ENCODE results near the gene NT5DC3.

NT5DC3 gene

DNA sequence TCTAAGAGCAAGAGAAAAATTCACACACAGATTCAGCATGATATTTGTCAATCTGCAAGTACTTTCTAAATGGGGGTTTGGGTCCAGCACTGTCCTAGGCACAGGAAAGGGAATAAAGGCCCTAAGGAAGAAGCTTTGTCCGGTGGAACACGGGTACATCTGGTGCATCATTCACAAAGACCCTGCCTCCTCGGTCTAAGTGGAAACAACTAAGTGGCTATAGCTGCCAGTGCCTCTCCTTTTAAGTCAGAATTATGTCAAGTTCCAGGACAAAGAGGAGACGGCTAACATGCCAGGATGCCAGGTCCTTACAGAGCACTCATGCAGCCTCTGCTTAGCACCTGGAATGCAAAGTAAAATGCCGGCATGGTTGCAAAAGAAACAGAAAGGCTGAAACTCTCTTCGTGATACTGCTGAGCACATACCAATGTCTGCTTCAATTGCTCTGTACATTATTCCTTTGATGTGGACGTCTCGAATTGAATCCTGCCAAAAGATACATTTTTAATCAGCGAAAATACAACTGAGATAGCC is 47.5 kb downstream of the NT5DC3 start:
- no peaks in the 10 kb centered on the region for H3K4me1 Mint-ChIP-seq
- no peaks in the 10 kb centered on the region for H3K27me3 Mint-ChIP-seq
- DNase-seq (ENCODE audit: low spot score in 2 of 2) = no peak
- no peak overlapping the region for H3K4me3 Mint-ChIP-seq
- no peak overlapping the region for H3K27ac Mint-ChIP-seq (ENCODE audit: low read depth)
- ATAC-seq (replicated peaks; ENCODE audit: extremely low read depth, poor library complexity, severe bottlenecking) = no peak
- no peaks in the 10 kb centered on the region for H3K9me3 Mint-ChIP-seq
- peaks cover 2% of the 10 kb centered on the region for H3K36me3 Mint-ChIP-seq (ENCODE audit: insufficient read depth)

DNA sequence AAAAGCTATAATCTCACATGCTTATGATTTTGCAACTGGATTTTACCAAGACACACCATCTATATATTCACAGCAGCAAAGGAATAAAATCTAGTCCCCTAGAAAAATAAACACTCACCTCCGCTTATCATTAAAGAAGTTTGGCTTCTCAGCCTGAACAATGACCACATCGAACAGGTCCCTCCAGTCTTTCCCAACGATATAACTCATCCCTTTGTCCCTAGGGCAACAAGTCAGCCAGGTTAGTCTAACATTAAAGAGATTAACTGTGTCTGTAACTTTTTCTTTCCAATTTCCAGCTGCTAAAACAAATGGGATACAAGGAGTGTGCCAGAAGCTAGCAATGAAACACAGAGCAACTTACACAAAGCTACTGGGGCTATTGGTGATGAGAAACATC is 48.0 kb downstream of the NT5DC3 start:
- H3K4me1 Mint-ChIP-seq = no peaks in the 10 kb centered on the region
- H3K27ac Mint-ChIP-seq (ENCODE audit: low read depth) = no peak overlapping the region
- no peak overlapping the region for H3K4me3 Mint-ChIP-seq
- ATAC-seq (replicated peaks; ENCODE audit: extremely low read depth, poor library complexity, severe bottlenecking) (no peak), DNase-seq (ENCODE audit: low spot score in 2 of 2) (no peak)
- H3K36me3 Mint-ChIP-seq (ENCODE audit: insufficient read depth) = peaks cover 2% of the 10 kb centered on the region
- no peaks in the 10 kb centered on the region for H3K9me3 Mint-ChIP-seq
- no peaks in the 10 kb centered on the region for H3K27me3 Mint-ChIP-seq

DNA sequence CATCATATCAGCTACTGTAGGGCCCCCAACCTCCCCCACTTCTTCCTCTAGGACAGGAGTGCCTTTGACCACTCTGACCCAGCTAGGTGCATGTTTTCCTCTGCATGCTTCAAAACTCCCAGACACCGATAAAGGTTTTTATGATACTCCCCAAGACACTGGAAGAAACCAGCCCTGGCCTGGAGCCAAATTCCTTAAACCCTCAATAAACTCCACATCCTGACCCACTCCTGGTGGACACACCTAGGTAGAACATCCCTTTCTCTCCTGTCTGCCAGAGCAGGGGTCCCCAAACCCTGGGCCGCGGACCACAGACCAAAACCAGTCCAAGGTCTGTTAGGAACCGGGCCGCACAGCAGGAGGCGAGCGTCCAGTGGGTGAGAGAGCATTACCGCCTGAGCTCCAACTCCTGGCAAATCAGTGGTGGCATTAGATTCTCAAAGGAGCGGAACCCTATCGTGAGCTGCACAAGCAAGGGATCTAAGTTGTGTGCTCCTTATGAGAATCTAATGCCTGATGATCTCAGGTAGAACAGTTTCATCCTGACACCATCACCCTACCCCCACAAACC is 49.6 kb downstream of the NT5DC3 start:
- no peak for DNase-seq (ENCODE audit: low spot score in 2 of 2)

DNA sequence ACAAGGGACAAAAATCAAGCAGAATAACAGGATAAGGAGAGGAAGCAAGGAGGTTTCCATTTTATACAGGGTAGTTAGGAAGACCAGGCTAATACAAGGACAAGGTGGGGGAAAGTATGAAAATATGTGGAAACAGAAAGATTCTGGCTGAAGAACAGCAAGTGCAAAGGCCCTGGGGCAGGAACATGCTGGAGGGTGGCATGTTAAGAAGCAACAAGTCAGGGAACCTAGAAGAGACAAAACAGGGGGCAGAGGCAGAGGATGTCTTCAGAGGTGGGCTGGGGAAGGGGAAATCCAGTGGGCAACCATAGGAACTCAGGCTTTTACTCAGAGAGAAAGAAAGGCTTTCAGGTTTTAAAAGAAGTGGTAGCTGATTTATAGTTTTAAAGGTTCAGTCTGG is 54.8 kb downstream of the NT5DC3 start:
- Mint-ChIP-seq H3K27ac (ENCODE audit: low read depth) (no peak overlapping the region), H3K9me3 (no peaks in the 10 kb centered on the region), H3K36me3 (ENCODE audit: insufficient read depth) (peaks cover 9% of the 10 kb centered on the region), H3K4me1 (no peaks in the 10 kb centered on the region), H3K4me3 (no peak overlapping the region), H3K27me3 (no peaks in the 10 kb centered on the region)
- ATAC-seq (replicated peaks; ENCODE audit: extremely low read depth, poor library complexity, severe bottlenecking) (no peak), DNase-seq (ENCODE audit: low spot score in 2 of 2) (no peak)

More for the DNA sequence above, 49.6 kb downstream of the NT5DC3 start:
- Mint-ChIP-seq H3K36me3 (ENCODE audit: insufficient read depth) (peaks cover 2% of the 10 kb centered on the region), H3K9me3 (no peaks in the 10 kb centered on the region), H3K27ac (ENCODE audit: low read depth) (no peak overlapping the region), H3K27me3 (no peaks in the 10 kb centered on the region), H3K4me3 (no peak overlapping the region), H3K4me1 (no peaks in the 10 kb centered on the region)
- ATAC-seq (replicated peaks; ENCODE audit: extremely low read depth, poor library complexity, severe bottlenecking) = no peak

GRCh38 chr12:103785243-103786031 is 55.6 kb downstream of the NT5DC3 start:
- Mint-ChIP-seq H3K27ac (ENCODE audit: low read depth) (no peak overlapping the region), H3K4me3 (no peak overlapping the region), H3K36me3 (ENCODE audit: insufficient read depth) (peaks cover 9% of the 10 kb centered on the region), H3K9me3 (no peaks in the 10 kb centered on the region), H3K4me1 (no peaks in the 10 kb centered on the region), H3K27me3 (no peaks in the 10 kb centered on the region)
- ATAC-seq (replicated peaks; ENCODE audit: extremely low read depth, poor library complexity, severe bottlenecking) (no peak), DNase-seq (ENCODE audit: low spot score in 2 of 2) (no peak)

DNA sequence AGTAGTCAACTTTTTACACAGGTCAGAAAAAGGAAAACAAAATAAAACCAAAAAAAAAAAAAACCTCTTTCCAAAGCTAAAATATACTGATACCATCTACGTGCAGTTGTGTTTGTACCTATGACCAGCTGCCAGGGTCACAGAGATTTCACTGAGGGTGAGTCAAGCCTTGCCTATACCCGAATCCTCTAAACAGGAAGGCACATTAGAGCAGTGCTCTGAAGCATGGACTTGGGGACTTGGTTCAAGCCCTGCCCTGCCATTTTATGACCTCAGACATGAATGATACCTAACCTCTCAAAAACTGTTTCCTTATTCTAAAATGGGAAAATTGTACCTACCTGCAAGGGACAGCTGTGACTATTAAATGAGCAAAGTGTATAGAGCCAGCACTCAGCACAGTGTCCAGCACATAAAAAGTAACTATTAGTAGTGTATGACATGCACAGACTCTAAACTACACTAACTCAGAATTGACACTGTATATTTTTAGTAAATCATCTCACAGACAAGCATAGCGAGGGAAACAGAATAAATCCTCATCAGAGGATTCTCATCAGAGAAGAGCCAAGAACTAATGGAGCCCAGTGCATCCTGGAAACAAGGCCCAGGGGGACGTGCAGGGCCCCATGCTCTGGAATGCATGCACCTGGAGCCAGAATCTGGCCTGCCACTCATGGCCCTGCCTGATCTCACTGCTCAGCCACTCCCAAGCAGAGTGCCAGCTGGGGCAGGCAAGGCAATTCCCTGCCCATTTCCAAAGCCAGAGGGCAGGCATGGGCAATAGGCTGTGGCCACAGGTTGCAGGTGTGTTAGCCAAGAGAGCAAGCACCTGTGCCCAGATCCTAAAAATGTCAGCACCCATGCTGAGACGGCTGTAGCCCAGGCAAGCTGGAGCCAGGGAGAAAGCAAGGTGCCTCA is 57.0 kb downstream of the NT5DC3 start:
- DNase-seq (ENCODE audit: low spot score in 2 of 2) = no peak
- Mint-ChIP-seq H3K36me3 (ENCODE audit: insufficient read depth) (peaks cover 13% of the 10 kb centered on the region), H3K27ac (ENCODE audit: low read depth) (no peak overlapping the region), H3K9me3 (no peaks in the 10 kb centered on the region), H3K4me3 (no peak overlapping the region), H3K27me3 (no peaks in the 10 kb centered on the region), H3K4me1 (no peaks in the 10 kb centered on the region)
- ATAC-seq (replicated peaks; ENCODE audit: extremely low read depth, poor library complexity, severe bottlenecking) = no peak

GRCh38 chr12:103782399-103782798 is 58.6 kb downstream of the NT5DC3 start:
- DNase-seq (ENCODE audit: low spot score in 2 of 2) = no peak
- Mint-ChIP-seq H3K9me3 (no peaks in the 10 kb centered on the region), H3K27ac (ENCODE audit: low read depth) (no peak overlapping the region), H3K4me3 (no peak overlapping the region), H3K4me1 (no peaks in the 10 kb centered on the region), H3K36me3 (ENCODE audit: insufficient read depth) (peaks cover 15% of the 10 kb centered on the region), H3K27me3 (no peaks in the 10 kb centered on the region)
- ATAC-seq (replicated peaks; ENCODE audit: extremely low read depth, poor library complexity, severe bottlenecking) = no peak

- no peak for DNase-seq (ENCODE audit: low spot score in 2 of 2)
- peaks cover 16% of the 10 kb centered on the region for H3K36me3 Mint-ChIP-seq (ENCODE audit: insufficient read depth)
- no peak for ATAC-seq (replicated peaks; ENCODE audit: extremely low read depth, poor library complexity, severe bottlenecking)
- no peaks in the 10 kb centered on the region for H3K27me3 Mint-ChIP-seq
- no peak overlapping the region for H3K27ac Mint-ChIP-seq (ENCODE audit: low read depth)
- no peaks in the 10 kb centered on the region for H3K4me1 Mint-ChIP-seq
- no peaks in the 10 kb centered on the region for H3K9me3 Mint-ChIP-seq
- no peak overlapping the region for H3K4me3 Mint-ChIP-seq
These were observed 60.0 kb downstream of the NT5DC3 start for GRCh38 chr12:103780992-103781391.

GRCh38 chr12:103780093-103780440 is 61.0 kb downstream of the NT5DC3 start:
- Mint-ChIP-seq H3K27me3 (no peaks in the 10 kb centered on the region), H3K4me3 (no peak overlapping the region), H3K9me3 (no peaks in the 10 kb centered on the region), H3K4me1 (no peaks in the 10 kb centered on the region), H3K36me3 (ENCODE audit: insufficient read depth) (peaks cover 14% of the 10 kb centered on the region), H3K27ac (ENCODE audit: low read depth) (no peak overlapping the region)
- ATAC-seq (replicated peaks; ENCODE audit: extremely low read depth, poor library complexity, severe bottlenecking) (no peak), DNase-seq (ENCODE audit: low spot score in 2 of 2) (no peak)

GRCh38 chr12:103779410-103780092 is 61.5 kb downstream of the NT5DC3 start:
- H3K27ac Mint-ChIP-seq (ENCODE audit: low read depth) = no peak overlapping the region
- peaks cover 14% of the 10 kb centered on the region for H3K36me3 Mint-ChIP-seq (ENCODE audit: insufficient read depth)
- ATAC-seq (replicated peaks; ENCODE audit: extremely low read depth, poor library complexity, severe bottlenecking) (no peak), DNase-seq (ENCODE audit: low spot score in 2 of 2) (no peak)
- no peaks in the 10 kb centered on the region for H3K27me3 Mint-ChIP-seq
- no peak overlapping the region for H3K4me3 Mint-ChIP-seq
- H3K4me1 Mint-ChIP-seq = no peaks in the 10 kb centered on the region
- H3K9me3 Mint-ChIP-seq = no peaks in the 10 kb centered on the region

- DNase-seq (ENCODE audit: low spot score in 2 of 2) (no peak), ATAC-seq (replicated peaks; ENCODE audit: extremely low read depth, poor library complexity, severe bottlenecking) (no peak)
- no peak overlapping the region for H3K27ac Mint-ChIP-seq (ENCODE audit: low read depth)
- no peaks in the 10 kb centered on the region for H3K9me3 Mint-ChIP-seq
- no peaks in the 10 kb centered on the region for H3K4me1 Mint-ChIP-seq
- H3K36me3 Mint-ChIP-seq (ENCODE audit: insufficient read depth) = peaks cover 13% of the 10 kb centered on the region
- no peak overlapping the region for H3K4me3 Mint-ChIP-seq
- H3K27me3 Mint-ChIP-seq = no peaks in the 10 kb centered on the region
These were observed 62.3 kb downstream of the NT5DC3 start for GRCh38 chr12:103778781-103779180.

GRCh38 chr12:103774977-103775560 is 66.0 kb downstream of the NT5DC3 start:
- Mint-ChIP-seq H3K4me3 (no peak overlapping the region), H3K27me3 (no peaks in the 10 kb centered on the region), H3K4me1 (no peaks in the 10 kb centered on the region), H3K27ac (ENCODE audit: low read depth) (no peak overlapping the region), H3K36me3 (ENCODE audit: insufficient read depth) (peaks cover 8% of the 10 kb centered on the region), H3K9me3 (no peaks in the 10 kb centered on the region)
- DNase-seq (ENCODE audit: low spot score in 2 of 2) (no peak), ATAC-seq (replicated peaks; ENCODE audit: extremely low read depth, poor library complexity, severe bottlenecking) (no peak)
